Measurements from ENCODE around the gene CRNKL1.
A peak's percentile ranks its signal among the peaks of the same experiment; 100 is the strongest.

CRNKL1 gene

DNA sequence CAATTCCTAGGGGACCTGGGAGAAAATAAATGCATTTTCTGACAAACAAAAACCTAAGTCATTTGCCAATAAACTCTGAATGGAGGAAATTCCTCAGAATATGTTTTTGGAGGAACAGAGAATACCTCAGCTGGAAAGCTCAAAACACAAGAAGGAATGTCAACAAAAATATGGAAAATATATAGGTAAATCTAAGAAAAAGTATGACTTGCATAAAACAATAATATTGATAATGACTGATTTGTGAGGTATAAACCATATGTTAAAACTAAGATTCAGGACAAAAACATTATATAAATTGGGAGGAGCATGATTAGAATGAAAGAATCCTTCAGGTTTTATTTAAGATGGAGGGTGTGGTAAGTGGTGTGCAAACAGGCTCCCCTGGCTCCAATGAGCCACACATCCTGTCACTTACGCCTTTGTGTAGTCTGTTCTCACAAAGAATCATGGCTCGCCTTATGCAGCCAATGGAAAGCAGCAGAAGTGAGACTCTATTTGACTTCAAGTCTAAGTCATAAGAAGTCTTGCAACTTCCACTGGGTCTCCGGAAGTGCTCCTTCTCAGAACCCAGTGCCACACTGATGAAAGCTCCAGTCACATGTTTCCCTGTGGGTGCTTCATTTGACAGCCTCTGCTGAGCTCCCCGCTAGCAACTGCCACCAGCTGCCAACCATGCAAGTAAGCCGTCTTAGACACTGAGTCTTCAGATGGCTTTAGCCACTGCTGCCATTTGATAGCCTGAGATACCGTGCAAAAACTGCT lies 8.2 kb upstream of the CRNKL1 start:
- DNase-seq, result no peak

DNA sequence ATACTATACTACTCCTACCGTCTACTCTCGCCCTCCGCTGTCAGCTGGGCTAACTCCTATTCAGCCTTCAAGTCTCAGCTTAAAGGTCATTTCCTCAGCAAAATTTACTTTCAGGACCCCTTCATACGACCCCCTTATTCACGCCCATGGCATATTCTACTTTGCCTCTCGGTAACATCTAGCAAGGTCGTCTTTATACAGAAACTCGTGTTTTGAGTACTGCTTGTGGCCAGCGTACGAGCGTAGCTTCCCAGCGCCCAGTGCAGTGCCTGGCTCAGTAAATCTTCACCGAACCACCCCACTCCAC lies 546 bp downstream of the CRNKL1 start:
- DNase-seq, result no peak

DNA sequence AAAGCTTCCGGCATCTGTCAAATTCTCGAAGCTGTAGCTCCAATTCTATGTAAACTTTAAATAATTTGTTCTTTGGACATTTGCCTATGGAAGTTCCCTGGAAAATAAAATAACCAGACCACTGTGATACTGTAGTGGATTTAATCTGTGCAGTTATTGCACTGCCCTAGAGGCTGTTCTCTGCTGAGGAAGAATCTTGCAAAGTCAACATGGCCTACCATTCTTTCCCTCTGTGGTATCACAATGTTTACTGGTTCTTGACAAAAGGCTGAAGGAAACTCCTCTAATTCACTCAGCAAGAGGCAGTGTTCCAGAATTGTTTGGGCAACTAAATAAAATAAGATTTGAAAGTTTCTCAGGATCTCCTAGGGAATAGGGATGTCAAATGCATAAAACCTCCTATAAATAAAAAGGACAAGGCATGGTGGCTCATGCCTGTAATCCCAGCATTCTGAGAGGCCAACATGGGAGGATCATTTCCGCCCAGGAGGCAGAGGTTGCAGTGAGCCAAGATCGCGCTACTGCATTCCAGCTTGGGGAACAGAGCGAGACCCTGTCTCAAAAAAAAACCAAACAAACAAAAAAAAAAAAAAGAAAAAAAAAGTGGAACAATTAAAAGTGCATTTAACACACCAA lies 12.4 kb downstream of the CRNKL1 start:
- DNase-seq, result no peak

DNA sequence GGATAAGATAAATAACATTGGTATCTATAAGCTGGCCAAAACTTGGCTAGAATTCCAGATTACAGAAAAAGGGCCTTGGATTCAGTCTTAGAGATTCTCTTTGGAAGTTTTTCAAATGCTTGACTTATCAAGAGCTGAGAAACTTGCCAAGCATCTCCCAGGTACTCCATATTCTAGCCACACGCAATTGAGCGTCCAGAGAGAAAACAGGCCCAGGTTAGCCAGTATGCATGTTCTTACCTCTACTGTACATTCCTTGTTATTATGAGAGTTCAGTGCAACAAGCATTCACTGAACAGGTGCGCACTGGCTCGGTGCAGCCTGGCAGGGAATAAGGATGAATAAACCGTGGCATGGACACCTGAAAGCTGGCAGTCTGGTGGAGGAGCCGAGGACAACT lies 13.7 kb downstream of the CRNKL1 start:
- no peak for DNase-seq

DNA sequence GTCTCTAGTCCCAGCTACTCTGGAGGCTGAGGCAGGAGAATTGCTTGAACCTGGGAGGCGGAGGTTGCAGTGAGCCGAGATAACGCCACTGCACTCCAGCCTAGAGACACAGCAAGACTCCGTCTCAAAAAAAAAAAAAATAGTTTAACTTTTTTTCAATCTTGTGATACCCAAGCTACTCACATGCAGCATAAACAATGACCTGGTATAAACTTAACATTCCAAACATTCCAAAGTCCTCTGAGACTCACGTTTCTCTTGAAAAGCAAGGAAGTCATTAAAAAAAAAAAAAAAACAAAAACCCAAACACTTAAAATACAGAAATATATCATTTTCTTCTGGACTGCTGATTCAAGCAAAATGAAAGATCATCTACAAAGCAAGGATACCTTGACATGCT lies 14.3 kb downstream of the CRNKL1 start:
- DNase-seq, result no peak

DNA sequence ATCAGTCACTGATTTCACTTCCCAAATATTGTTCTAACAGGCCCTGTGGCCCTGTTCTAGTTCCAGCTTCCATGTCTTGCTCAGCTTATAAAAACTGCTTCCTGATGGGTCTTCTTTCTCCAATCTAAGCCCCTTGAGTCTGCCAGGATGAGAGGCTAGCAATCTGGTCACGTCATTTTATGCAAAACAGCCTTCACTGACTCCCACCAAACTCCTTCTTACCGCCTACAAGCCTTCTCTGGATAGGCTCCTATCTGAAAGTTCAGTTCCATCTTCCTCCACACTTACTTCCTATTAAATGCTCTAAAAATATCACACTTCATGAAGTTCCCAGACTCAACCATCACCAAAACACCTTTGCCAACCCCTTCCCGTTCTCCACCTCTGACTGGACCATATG lies 15.5 kb downstream of the CRNKL1 start:
- no peak for DNase-seq

DNA sequence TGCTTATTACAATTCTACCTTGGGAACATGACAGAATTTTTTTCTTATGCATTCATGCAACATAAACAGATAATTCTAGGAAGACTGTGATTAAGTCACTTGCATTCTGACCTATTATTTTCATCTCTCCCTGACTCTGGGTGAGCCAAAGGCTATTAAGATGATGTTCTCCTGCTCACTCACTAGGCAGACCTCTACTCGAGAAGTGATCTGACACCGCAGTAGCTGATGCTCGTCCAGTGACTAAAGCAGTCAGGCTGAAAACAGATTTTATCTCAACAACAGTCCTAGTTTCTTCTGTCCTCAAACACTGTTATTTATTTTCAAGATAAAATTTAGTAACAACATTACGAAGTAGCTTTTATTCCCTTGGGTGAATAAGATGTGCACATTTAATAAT lies 17.8 kb downstream of the CRNKL1 start:
- no peak for DNase-seq

DNA sequence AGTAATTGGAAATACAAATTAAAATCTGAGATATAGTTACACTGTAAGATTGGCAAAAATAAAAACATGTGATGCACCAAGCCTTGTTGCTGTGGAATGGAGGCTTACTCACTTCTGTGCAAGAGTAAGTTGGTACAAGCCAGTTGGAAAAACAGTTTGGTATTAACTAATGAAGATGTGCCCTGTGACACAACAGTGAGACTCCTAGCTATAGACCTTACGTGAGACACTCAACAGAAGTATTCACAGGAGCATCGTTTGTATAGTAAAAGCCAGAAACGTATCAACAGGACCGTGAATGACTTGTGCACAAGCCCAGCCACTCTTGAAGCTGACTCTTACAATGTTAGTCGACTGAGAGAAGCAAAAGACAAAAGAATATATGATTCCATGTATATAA lies 20.5 kb downstream of the CRNKL1 start:
- no peak for DNase-seq

DNA sequence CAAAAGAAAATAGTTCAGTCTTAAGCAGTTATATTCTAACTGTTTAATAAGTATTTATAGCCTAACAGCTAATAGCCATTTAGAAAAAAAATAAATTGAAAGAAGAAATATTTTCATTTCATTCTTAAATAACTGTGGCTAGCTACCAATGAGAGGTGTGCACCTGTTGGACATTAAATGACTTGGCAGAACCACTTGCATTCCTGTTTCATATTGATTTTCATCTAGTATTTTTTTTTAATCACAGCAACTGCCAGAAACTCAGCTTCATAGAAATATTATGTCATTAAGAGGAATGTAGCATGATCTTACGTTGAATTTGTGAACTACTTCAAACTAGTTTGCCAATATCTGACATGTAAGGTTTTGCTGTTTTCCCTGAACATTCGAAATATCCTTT lies 25.0 kb downstream of the CRNKL1 start:
- DNase-seq, result no peak

DNA sequence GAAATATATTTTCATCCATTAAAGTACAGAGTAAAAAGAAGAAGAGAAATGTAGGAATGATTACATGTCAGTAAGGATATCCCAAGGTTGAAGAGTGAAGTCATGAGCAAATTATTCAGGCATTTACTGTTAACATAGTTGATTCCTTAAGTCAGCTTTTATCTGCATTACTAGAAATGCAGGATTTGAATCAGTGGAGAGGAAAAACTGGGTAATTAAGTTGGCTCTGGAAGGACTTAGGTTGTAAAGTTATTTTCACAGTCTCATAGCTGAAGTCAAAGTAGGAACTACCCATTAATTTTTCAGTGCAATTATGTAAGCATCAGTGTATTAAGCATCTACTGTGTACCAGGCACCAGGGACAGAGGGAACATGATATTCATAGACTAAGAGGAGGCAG lies 27.3 kb downstream of the CRNKL1 start:
- no peak for DNase-seq

DNA sequence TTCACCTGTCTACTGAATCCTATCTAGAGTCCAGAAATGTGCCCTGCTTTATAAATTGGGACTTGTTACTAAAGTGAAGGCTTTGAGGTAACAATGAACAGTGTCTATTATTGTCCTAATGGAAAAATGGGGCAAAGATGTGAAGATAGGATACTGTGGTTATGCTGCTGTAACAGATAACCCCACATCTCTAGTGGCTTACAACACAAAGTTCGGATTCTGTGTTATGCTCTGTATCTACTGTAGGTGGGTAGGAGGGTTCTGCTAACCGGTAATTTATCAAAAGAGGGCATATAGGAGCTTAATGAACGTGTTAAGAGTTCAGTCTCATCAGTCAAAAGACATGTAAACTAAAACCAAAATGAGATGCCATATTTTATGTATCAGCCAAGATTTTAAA lies 28.9 kb downstream of the CRNKL1 start:
- DNase-seq, result no peak

DNA sequence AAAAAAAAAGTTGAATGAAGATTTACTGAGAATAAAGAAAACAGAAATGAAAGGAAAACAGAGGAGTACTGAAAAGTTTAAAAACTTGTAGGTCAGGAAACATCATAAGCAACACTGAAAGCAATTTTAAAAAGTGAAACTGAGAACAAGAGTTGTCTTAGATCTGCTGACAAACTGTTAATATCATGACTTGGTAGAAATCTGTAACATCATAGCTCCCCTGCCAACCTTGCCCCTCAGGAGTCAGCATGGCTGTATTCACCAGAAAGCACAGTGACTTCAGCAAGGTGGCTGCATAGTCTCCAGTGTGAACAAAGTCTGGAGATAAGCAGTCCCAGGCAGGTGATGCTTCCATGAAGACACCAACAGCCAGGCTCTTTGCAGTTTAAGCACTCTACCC lies 29.8 kb downstream of the CRNKL1 start:
- no peak for DNase-seq

DNA sequence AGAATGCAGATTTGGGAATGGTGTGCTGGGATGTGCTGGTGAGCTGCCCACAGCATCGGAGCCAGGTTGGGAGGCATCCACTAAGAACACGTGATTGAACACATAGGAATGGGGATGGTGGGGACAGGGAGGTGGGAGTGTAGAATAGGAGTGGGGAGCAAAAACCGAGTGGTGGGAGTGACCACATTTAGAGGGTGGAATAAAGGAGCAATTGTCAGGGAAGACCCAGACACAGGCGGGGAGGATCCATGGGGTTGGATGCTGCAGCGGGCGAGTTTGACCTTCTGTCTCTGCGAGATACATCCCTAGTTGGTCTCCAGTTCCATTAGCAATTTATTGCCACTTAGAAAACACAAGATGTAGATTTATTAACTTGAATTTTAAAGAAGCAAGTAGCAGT lies 30.4 kb downstream of the CRNKL1 start:
- DNase-seq, result no peak

DNA sequence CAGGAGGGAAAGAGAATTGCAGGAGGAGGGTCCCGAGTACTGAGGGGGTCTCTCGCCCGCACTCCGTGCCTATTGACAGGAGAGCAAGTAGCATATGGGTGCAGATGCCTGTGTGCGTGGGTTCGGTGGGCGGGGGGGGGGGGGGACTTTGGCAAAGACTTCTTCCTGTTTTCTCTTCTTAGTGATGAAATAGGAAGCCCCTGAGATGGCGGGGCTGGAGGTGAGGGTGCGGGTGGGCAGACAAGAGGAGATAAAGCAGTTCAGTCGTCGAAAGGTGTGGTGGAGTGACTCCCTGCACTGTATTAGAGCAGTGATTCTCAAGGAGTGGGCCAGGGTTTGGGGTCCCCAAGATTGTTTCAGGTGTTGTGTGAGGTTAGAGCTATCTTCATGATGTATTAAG lies 31.4 kb downstream of the CRNKL1 start:
- no peak for DNase-seq

DNA sequence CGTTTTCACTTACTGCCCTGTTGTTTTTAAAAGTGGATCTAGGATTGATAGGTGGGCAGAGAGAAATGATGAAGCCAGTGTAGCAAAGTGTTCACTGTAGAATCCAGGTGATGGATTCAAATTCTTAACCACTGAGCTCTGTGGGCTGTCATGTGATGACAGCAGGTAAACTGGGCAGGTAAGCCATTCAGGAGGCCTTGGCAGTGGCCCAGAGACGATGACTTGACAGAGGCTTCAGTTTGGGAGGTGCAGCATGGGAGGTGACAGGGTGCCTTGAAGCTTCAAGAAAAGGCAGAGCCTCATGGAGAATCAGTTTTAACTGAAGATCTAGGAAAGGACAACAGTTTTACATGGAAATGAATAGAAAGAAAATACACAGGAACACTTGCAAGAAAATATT lies 33.1 kb downstream of the CRNKL1 start:
- DNase-seq, result no peak

DNA sequence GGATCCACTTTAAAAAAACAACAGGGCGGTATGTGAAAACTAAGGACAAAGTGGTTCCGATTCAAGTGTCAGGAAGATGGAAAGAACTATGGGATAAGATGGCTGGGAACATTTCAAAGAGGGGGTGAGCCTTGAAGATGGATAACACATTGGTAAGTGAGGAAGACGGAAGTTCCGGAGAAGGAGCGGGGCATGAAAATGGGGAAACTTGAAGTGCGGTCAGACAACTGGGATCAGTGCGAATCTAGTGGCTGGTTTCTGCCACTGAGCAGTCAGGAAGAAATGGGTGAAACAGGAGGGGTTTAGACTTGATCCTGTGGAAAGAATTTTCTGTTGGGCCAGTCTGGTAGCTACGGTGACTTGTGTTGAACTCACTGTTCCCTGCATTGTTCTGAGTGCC lies 33.9 kb downstream of the CRNKL1 start:
- no peak for DNase-seq

DNA sequence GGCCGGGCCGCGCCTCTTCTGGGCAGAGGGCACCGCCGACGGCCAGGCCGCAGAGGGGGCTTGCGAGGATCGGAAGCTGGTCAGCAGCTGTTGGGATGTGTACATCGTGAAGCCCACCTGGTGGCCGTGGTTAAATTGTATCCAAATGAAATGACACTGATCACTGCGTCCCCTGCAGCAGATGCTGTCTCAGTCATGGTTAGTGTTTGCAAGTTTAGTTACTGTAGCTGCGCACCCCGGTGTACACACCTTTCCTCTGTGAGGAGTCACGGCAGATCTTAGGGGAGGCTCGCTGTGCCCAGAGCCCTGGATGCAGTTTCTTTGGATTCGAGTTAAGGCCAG lies 34.5 kb downstream of the CRNKL1 start:
- DNase-seq, result no peak

DNA sequence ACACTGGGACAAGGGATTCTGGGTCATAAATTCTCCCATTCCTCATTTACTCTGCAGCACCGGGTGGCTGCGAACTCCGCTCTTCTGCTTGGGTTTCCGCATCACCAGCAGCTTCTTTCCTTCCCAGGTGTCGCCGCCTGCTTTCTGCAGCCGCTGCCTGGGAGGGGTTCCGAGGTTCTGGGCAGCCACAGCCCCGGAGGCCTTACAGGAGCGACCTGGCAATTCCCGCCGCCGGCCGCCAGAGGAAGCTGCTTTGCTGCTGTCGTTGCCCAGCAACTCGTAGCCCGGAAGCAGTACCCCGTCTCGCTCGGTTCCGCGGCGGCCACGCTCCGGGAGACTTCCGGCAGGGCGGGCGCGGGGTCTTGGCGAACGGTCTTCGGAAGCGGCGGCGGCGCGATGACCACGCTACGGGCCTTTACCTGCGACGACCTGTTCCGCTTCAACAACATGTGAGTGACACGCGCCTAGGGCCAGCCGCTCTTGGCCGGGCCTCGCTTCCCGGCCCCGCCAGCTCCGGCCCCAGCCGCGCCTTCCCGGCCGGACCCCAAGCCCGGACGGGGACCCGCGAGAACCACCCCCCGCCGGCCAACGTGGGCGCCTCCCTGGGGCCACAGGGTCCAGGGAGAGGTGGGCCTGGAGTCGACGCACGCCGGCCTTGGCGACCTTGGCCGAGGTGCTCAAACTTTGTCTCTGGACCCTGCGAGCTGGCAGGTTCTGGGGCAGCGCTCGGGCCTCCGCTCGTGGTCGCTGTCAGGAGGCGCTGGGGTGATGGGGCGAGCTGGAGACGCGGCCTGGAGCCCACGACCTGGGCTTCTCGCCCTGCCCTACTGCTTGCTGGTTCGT lies 35.0 kb downstream of the CRNKL1 start, which contains the start of gene NAA20:
NAA20 (plus strand) TSS at position 362 of the 843 bp plus-strand sequence; CDS start at position 397, 35 bp downstream.
- peak; percentile 86 for DNase-seq

DNA sequence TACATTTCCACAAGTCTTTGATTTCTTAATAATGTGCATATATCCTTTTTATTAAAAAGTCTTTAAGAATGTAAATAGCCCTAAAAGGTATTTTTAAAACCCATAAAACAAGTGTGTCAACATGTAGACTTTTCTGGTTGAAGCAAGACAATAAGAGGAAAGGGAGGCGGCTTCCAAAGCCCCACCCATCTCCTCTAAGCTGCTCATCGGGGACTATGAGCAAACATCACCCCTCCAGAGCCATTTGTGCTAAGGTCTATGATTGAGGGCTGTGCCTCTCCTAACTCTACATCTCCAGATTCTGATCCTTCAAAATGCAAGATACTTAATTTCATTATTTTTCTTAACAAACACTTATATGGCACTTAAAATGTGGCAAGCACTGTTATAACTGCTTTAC lies 37.6 kb downstream of the CRNKL1 start:
- DNase-seq, result no peak

DNA sequence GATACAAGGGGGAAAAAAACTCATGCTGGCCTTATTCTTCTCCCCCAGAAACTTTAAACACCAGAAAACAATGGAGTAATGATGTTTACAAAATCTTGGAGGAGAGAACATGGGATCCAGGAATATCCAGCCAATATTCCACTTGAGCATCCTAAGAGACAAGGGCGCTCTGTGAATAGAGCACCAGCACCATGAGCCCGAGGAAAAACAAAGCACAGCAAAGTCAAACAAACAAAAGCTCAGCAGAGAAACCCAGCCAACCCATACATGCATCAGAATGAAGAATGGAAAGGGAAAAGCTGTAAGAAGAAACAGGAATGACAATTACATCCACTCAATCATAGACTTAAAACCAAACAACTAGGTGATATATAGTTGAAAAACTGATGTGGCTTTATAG lies 39.7 kb downstream of the CRNKL1 start:
- no peak for DNase-seq

DNA sequence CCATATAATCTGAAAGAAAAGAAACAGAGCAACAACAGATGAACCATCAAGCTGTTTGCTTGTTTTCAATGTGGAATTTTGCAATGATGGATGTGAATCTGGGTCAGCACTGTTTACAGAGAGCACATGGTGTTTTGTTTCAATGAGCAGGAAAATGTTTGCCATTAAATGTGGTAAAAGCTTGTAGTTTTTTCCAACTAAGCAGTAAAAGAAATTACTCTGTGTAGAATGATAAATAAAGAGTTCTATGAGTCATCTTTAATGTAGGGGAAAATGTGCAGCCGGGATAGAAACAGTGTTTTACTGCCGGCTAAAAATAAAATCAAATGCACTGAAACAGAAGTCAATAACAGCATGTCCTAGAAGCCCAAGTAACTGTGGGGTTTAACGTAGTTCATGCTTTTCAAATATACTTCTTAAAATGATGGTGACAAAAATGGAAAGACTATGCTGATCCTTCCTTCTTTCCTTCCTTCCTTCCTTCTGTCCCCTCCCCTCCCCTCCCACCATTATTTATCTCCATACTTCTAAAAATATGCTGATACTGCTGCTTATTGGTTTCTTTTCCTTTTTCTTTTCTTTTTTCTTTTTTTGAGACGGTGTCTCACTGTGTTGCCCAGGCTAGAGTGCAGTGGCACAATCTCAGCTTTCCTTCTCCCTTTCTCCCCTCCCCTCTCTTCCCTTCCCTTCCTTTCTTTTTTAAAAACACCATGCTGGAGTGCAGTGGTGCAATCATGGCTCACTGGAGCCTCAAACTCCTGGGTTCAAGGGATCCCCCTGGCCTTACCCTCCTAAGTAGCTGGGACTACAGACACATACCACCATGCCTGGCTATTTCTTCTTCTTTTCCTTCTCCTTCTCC lies 41.4 kb downstream of the CRNKL1 start:
- no peak for DNase-seq

DNA sequence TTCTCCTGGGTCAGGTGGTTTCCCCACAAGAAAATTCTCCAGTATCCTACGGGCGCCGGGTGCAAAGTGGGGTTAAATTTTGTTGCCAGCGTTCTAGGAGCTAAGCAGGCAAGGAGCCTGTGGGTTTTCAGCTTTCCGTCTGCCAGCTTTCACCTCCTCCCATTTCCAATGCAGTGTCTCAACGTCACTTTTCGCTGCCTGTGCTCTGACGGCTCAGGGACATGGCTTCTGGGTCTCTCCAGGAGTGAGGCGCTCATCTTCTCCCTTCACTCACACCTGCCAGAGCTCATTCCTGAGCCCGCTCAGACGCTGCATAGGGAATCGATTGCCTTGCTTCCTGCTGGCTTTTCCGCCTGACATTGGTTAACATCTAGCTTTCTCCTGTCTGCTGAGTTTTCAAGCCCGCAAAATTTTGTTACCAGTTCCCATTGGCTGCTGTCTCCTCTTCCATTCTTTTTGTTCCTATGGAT lies 42.4 kb downstream of the CRNKL1 start:
- no peak for DNase-seq

DNA sequence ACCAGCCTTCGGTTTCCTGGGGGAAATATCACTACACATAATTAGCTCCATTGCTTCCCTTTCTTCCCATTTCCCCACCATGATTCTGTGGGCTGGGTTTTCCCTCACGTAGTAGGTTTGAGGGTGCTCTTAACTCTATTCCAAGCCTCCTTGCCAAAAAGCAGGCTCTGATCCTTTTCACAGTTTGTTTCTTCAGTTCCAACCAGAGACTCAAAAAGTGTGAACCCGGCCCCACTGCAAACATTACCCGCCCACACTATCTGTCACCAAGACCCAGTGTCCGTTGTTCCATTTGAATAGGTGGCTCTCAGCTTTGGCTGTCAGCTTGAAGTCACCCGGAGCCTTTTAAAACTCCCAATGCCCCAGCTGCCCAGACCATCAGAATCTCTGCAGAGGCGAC lies 46.9 kb downstream of the CRNKL1 start:
- DNase-seq, result no peak

Data from activated CD4-positive, CD25-positive, alpha-beta regulatory T cell treated with anti-CD3 and anti-CD28 coated beads, Interleukin-2, amount 50 U/mL, for 72 hours (primary cell).